Measurements from ENCODE around the gene BBLN. TPM values are rescaled to one million over a fixed set of nuclear protein-coding genes. Genes with fewer than 3 reads are reported as not detected.

BBLN gene
- total RNA-seq, 1 experiment from 2014 or later, result 57.0 TPM

DNA sequence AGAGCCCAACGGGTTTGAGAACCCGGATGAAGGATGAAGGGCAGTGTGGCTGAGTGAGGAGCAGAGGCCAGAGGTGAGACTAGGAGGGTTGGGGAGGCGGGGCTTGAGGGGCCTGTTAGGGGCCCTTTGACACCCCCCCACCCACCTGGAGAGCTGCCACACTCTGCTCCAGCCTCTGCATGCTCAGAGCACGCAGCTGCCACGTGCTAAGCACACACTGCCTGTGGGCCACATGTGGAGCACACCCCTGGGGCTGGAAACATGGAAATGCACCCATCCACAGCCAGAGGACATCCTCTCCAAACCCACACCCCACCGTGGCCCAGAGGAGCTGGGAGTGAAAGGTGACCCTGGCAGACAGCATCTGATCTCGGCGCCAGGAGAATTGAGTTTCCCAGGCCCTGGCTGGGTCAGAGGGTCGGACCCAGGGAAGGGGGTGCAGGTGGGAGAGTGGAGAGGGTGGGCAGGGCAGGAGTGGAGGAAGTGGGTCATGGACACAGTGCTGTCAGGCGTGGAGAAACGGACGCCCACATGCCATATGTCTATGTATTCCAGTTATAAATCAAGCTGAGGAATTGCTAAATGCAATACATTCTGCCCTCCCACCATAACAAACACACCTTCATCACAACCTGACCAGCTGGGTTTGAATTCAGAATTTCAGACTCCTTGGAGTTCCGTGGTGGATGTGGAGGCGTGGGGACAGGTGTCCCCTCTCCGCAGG, 49.0 kb downstream of the BBLN start:
- Histone ChIP-seq H3K9me3 (no peaks in the 10 kb centered on the region), H3K36me3 (no peaks in the 10 kb centered on the region), H3K27me3 (peaks cover 3% of the 10 kb centered on the region), H3K4me3 (no peak overlapping the region)
- no peak for DNase-seq

GRCh38 chr9:128211186-128211980, 51.3 kb downstream of the BBLN start:
- DNase-seq, result no peak

DNA sequence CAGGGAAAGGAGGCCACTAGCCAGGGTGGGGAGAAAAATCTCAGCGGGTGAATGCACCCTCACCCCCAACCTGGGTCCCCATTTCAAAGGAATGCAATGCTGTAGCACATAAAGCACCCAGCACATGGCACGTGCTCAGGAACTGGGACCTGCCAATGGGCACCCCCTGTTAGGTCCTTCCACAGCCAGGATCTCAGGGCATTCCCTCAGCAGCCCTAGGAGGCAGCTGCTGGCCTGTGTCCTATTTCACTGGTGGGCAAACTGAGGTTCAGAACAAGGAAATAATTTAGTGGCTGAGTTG, 51.9 kb downstream of the BBLN start:
- Histone ChIP-seq H3K4me3 (no peak overlapping the region), H3K9me3 (no peaks in the 10 kb centered on the region), H3K36me3 (no peaks in the 10 kb centered on the region), H3K27me3 (no peaks in the 10 kb centered on the region)
- no peak for DNase-seq

More at GRCh38 chr9:128211186-128211980, 51.3 kb downstream of the BBLN start:
- Histone ChIP-seq H3K9me3 (no peaks in the 10 kb centered on the region), H3K4me3 (no peak overlapping the region), H3K27me3 (no peaks in the 10 kb centered on the region), H3K36me3 (no peaks in the 10 kb centered on the region)

Other genes starting within 250 kb of the BBLN start
- gene ST6GALNAC4, start 243.2 kb upstream of the BBLN start, total RNA-seq (2014; rRNA removed; shearing (Covaris generic); ENCODE audit: low replicate concordance), result 4.7 and 26.9 TPM in 2 replicates
- gene PIP5KL1, start 229.5 kb upstream of the BBLN start, total RNA-seq (2014; rRNA removed; shearing (Covaris generic); ENCODE audit: low replicate concordance), result 0.13 TPM in 1 of 2 replicates, not detected in the other
- gene DPM2, start 222.4 kb upstream of the BBLN start, total RNA-seq (2014; rRNA removed; shearing (Covaris generic); ENCODE audit: low replicate concordance), result 23.3 and 38.9 TPM in 2 replicates
- gene EEIG1, start 179.3 kb upstream of the BBLN start, total RNA-seq (2014; rRNA removed; shearing (Covaris generic); ENCODE audit: low replicate concordance), result 10.3 and 11.8 TPM in 2 replicates
- 6.4 and 10.7 TPM in 2 replicates for gene NAIF1, start 92.9 kb upstream of the BBLN start, total RNA-seq (2014; rRNA removed; shearing (Covaris generic); ENCODE audit: low replicate concordance)
- 7.4 and 8.7 TPM in 2 replicates for gene SLC25A25, start 92.0 kb upstream of the BBLN start, total RNA-seq (2014; rRNA removed; shearing (Covaris generic); ENCODE audit: low replicate concordance)
- 114 and 120 TPM in 2 replicates for gene PTGES2, start 32.5 kb upstream of the BBLN start, total RNA-seq (2014; rRNA removed; shearing (Covaris generic); ENCODE audit: low replicate concordance)
- gene LCN2, start 10.8 kb upstream of the BBLN start, total RNA-seq (2014; rRNA removed; shearing (Covaris generic); ENCODE audit: low replicate concordance), result not detected in 2 replicates
- gene CIZ1, start 31.3 kb downstream of the BBLN start, total RNA-seq (2014; rRNA removed; shearing (Covaris generic); ENCODE audit: low replicate concordance), result 5.4 and 12.2 TPM in 2 replicates
- 0.20 and 0.30 TPM in 2 replicates for gene DNM1, start 43.1 kb downstream of the BBLN start, total RNA-seq (2014; rRNA removed; shearing (Covaris generic); ENCODE audit: low replicate concordance)
- 51.0 and 70.3 TPM in 2 replicates for gene GOLGA2, start 115.7 kb downstream of the BBLN start, total RNA-seq (2014; rRNA removed; shearing (Covaris generic); ENCODE audit: low replicate concordance)
- gene SWI5, start 116.0 kb downstream of the BBLN start, total RNA-seq (2014; rRNA removed; shearing (Covaris generic); ENCODE audit: low replicate concordance), result 24.1 and 42.3 TPM in 2 replicates
- 12.3 and 26.9 TPM in 2 replicates for gene TRUB2, start 162.2 kb downstream of the BBLN start, total RNA-seq (2014; rRNA removed; shearing (Covaris generic); ENCODE audit: low replicate concordance)
- gene COQ4, start 162.6 kb downstream of the BBLN start, total RNA-seq (2014; rRNA removed; shearing (Covaris generic); ENCODE audit: low replicate concordance), result 18.7 and 36.6 TPM in 2 replicates
- gene SLC27A4, start 180.3 kb downstream of the BBLN start, total RNA-seq (2014; rRNA removed; shearing (Covaris generic); ENCODE audit: low replicate concordance), result 10.9 and 31.1 TPM in 2 replicates
- 98.8 and 101 TPM in 2 replicates for gene URM1, start 211.1 kb downstream of the BBLN start, total RNA-seq (2014; rRNA removed; shearing (Covaris generic); ENCODE audit: low replicate concordance)

Measured in MG63 (cell line).